LoVo (cell line): Measurements from ENCODE around the gene PHETA2.
"Not testable (repeated sequence)": the region's sequence is repeated elsewhere in the genome, so short reads cannot be mapped to it uniquely, and the experiment has no call there.

Experiments used
- DNase-seq: peaks from one replicate; pipeline ENCODE4 v3.0.0-alpha.2; 2016; ENCODE audit warnings: low spot score

The PHETA2 gene

DNA sequence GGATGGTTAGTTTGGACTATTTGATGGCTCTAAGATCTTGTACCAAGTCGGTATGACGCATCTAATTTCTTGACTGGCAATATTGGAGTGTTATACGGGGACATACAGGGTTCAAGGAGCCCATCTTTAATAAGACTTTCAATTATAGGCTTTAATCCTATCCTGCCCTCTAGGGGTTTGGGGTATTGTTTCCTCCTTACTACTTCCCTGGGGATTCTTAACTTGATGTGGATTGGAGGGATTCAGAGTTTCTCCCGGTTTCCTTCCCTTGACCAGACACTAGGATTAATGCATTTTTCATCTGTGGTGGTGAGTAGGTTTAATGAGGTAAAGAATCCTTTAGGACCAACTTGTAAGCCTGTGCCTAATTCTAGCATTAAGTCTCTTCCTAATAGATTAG lies 37.8 kb downstream of the PHETA2 start:
- no peak for DNase-seq

DNA sequence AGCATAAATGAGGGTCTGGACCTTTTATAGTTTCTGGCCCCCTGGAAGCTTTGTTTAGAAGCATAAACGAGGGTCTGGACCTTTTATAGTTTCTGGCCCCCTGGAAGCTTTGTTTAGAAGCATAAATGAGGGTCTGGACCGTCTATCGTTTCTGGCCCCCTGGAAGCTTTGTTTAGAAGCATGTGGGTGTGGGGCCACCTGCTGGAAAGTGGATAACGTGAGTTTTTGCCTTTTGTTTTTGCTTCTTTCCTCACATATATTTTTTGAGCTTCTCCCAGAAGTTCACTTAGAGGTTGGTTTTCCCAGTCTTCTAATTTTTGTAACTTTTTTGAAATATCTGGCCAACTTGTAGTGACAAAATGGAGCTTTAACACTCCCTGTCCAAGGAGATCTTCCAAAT lies 38.7 kb downstream of the PHETA2 start:
- not testable (repeated sequence) for DNase-seq

DNA sequence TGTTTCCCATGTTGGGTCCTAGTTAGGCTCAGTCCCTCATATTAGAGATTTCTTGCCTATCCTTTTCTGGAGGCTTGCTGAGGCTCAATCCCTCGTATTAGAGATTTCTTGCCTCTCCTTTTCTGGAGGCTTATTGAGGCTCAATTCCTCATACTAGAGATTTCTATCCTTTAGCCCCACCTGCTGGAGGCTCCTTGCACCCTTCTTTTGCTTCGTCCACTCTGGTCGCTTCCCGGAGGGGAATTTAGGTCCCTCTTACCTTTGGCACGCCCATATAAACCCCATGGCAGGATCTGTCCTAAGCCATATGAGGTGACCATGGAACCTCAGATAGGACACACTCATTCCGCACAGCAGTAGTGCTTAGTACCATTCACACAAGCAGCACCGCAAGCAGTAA lies 40.7 kb downstream of the PHETA2 start:
- no peak for DNase-seq

DNA sequence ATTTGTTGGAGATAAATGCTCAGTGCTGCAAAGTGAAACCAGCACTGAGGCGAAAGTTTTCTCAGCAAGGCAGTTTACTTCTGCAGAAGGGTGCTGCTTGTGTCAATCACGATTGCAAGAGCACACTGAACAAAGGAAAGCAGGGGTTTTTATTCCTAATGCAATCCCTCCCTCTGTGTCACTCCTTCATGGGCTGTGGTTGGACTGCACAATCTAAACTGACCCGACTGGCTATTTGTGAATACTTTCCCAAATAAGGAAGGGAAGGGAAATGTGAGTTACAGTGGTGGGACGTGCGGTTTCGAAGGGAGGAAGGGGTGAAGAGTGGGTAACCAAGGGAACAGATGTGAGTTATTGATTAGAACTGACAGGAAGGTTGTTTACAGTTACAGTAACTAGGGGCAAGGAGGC lies 41.4 kb downstream of the PHETA2 start:
- not testable (repeated sequence) for DNase-seq

DNA sequence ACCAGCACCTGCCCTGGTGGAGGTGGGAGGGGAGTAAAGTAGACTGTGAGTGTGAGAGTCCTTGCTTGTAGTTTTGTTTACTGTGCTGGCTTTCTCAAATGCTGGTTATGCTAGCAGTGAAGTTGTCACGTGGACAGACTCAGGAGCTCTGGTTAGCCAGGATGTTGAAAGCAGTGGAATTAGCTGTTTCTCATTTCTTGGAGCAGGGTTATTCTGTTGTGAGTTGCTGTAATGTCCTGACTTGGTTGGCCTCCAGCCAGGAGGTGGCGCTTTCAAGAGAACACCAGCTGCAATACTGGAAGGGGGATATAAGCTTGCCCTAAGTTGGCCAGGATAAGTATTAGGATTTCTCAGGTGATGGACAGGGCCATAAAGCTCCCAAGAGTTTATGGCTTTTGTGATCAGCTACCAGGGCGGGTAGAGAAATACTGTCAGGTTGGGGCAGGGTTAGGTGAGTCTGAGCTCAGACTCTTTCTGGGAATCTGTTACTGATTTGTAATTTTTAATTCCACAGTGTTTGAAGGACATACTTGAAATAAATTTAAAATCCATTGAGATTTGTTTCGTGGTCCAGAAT lies 42.9 kb downstream of the PHETA2 start:
- no peak for DNase-seq

DNA sequence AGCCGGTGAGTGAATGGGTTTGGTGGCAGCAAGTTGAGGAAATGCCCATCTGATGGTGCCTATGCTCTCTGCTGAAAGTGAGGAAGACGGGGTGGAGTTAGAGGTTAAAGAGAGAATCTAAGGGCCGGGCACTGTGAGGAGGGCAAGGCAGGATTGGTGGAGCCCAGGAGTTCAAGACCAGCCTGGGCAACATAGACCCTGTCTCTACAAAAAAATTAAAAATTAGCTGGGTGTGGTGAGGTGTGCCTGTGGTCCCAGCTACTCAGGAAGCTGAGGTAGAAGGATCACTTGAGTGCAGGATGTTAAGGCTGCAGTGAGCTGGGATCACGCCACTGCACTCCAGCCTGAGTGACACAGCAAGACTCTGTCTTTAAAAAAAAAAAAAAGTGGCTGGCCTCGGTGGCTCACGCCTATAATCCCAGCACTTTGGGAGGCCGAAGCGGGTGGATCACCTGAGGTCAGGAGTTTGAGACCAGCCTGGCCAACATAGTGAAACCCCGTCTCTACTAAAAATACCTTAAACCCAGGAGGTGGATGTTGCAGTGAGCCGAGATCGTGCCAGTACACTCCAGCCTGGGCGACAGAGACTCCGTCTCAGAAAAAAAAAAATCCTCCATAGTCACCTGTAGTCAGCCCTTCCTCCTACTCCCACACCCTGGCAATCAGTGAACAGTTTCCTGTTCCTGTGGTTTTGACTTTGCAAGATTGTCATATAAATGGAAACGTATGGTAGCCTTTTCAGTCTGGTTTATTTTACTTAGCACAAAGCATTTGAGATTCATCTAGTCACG lies 46.4 kb downstream of the PHETA2 start:
- not testable (repeated sequence) for DNase-seq

DNA sequence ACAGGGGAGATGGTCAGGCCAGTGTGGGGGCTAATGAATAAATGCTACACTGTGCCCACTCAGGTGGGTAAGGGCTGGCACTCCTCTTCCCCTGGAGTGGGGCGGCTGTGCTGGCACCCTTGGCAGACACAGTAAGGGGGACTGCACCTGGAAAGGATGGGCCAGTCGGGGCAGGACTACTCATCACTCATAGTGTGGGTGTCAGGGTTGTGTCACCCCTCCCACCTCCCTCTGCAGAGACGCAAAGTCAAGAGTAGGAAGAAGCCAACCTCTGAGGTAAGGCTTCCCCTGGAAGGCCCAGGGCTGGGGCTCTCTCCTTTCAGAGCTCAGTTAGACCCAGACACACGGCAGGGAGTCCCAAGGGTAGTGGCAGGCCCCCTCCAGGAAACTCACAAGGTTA lies 49.5 kb downstream of the PHETA2 start:
- DNase-seq = not testable (repeated sequence)

DNA sequence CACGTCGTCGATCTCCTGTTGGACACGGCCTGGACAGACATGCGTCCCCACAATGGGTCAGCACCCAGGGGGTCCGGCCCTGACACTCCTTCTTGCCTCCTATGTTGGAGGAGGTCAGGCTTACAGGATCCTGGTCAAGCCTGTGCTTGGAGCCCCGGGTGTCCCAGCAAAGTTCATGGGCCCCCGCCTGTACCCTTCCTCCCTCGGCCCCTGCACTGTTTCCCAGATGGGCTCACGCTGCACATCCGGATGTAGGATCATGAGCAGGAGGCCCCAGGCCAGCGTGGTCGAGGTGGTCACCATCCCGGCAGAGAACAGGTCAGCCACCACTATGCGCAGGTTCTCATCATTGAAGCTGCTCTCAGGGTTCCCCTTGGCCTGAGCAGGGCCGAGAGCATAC lies 53.6 kb downstream of the PHETA2 start:
- no peak for DNase-seq

DNA sequence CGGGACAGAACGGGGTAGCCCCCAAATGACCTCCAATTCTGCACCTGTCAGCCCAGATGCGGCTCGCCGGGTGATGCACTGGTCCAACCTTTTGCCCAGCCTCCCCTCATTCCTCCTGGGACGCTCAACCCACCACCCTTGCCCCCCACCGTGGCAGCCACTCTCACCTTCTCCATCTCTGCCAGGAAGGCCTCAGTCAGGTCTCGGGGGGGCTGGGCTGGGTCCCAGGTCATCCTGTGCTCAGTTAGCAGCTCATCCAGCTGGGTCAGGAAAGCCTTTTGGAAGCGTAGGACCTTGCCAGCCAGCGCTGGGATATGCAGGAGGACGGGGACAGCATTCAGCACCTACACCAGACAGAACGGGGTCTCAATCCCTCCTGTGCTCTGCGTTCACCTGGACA lies 54.0 kb downstream of the PHETA2 start:
- not testable (repeated sequence) for DNase-seq
